OCI-LY7 (cell line): Measurements from ENCODE around the gene NGB.

ENCODE experiments used
- CTCF ChIP-seq: fragments of 200-600 bp; sonication (generic); conservative IDR thresholded peaks from 2 replicates; pipeline ENCODE4 v1.5.1; 2014; ENCODE audit warnings: mild to moderate bottlenecking, antibody characterized with exemption, low read length, moderate library complexity, mixed read lengths
- EZH2phosphoT487 ChIP-seq: fragments of 200-600 bp; sonication (generic); IDR thresholded peaks from 2 replicates; pipeline ENCODE4 v1.6.1; 2018; ENCODE audit warnings: low read depth, borderline replicate concordance, mild to moderate bottlenecking, mixed run types, antibody characterized with exemption, low read length, moderate library complexity, mixed read lengths

GRCh38 chr14:77238996-77239395, 32.0 kb downstream of the NGB start:
- no peak for TF ChIP-seq CTCF
- no peak for TF ChIP-seq EZH2phosphoT487
